Adrenal gland (tissue), 12 donors: Measurements from ENCODE around the gene NEU4. TPM values are rescaled to one million over a fixed set of nuclear protein-coding genes. Genes with fewer than 3 reads are reported as not detected.
A peak's percentile ranks its signal among the peaks of the same experiment; 100 is the strongest.
"Not testable (repeated sequence)": the region's sequence is repeated elsewhere in the genome, so short reads cannot be mapped to it uniquely, and the experiment has no call there.

Experiments
- DNase-seq, 7 donors: peaks; one replicate each; pipeline ENCODE4 v3.0.0-alpha.2; 2019 to 2020
- H3K27ac ChIP-seq, 5 donors: fragments of 200-600 bp; sonication (generic) in 4 of 5; 1 replicate in 3 of 5; 2 replicates in 2 of 5; pipeline versions ENCODE4 v1.5.1 to v1.8.0; 2016 to 2020; ENCODE audit warnings: mild to moderate bottlenecking in 1 of 5
- H3K27me3 ChIP-seq: fragments of 200-600 bp; 2 replicates; pipeline ENCODE4 v1.8.0; 2021
- H3K36me3 ChIP-seq, 2 donors: fragments of 200-600 bp; replicated peaks in 1 of 2; 1 replicate in 1 of 2; 2 replicates in 1 of 2; pipeline versions ENCODE4 v1.5.1 to v1.8.0; 2018 to 2022
- H3K4me1 ChIP-seq, 2 donors: fragments of 200-600 bp; replicated peaks in 1 of 2; 1 replicate in 1 of 2; 2 replicates in 1 of 2; pipeline versions ENCODE4 v1.5.1 to v1.8.0; 2018 to 2021
- H3K4me3 ChIP-seq, 4 donors: fragments of 200-600 bp; sonication (generic) in 3 of 4; one replicate each; pipeline ENCODE4 v1.5.1; 2016 to 2018
- H3K9me3 ChIP-seq, 3 donors: fragments of 200-600 bp; sonication (generic) in 1 of 3; replicated peaks in 1 of 3; 1 replicate in 2 of 3; 2 replicates in 1 of 3; pipeline versions ENCODE4 v1.5.1 to v1.8.0; 2016 to 2021
- POLR2A ChIP-seq, 2 donors: fragments of 450-650 bp; IDR thresholded peaks; one replicate each; pipeline ENCODE4 v1.6.1; 2017; ENCODE audit warnings: antibody characterized with exemption in 2 of 2, mild to moderate bottlenecking in 2 of 2, moderate library complexity in 1 of 2
- WGBS, 4 donors: extraction: QIAGEN DNeasy Blood & Tissue Kit in 2 of 4; methylation state at CpG; one replicate each; pipeline versions ENCODE4 v1.1.5 to v1.1.7; 2013 to 2017; 5-methylcytosine and 5-hydroxymethylcytosine counted together
- intact Hi-C, 2 donors: fragments of 100-400 bp; cut with DNase I; formaldehyde crosslinking; loops; one replicate each; pipeline versions ENCODE4 v1.14.1 to v1.15.0; 2022 to 2023
- polyA plus RNA-seq, 3 donors: library from polyadenylated mRNA; stranded (reverse); fragments of 200-250 nt in 2 of 3; fragments of 350-450 nt in 1 of 3; fragmentation: Illumina TruSeq in 1 of 3; extraction: RNeasy Lipid Tissue Mini Kit (QIAGEN cat#74804) in 1 of 3; gene quantifications; one replicate each; pipeline ENCODE4 v1.2.3, GENCODE V29; 2013 to 2014
- total RNA-seq, 9 donors: library from RNA; depleted of rRNA in 4 of 9; stranded (reverse); fragments of >200 nt in 4 of 9; fragments of 120-200 nt in 1 of 9; fragmentation: NEBNext Ultra II Directional in 1 of 9; extraction: Animal tissue kit (Norgen Biotek cat#: 25700) in 1 of 9; gene quantifications; one replicate each; pipeline versions ENCODE4 v1.1.0 to v1.2.4, GENCODE V29; 2013 to 2023
- TF ChIP-seq, protein P1 (sequence below), 6 experiments: fragments of 450-650 bp in 4 of 6; fragments of 200-600 bp in 2 of 6; sonication (generic) in 1 of 6; IDR thresholded peaks; 1 replicate in 5 of 6; 2 replicates in 1 of 6; pipeline versions ENCODE4 v1.5.1 to v1.8.0; 2016 to 2021; ENCODE audit warnings: antibody characterized with exemption in 6 of 6, mild to moderate bottlenecking in 2 of 6, moderate library complexity in 1 of 6
- donor health status: healthy with polysubstance abuse.
- donor health status: Bipolar disorder and iron deficiency.
- donor health status: DM: yes; HTN: yes; CAD: no.
- donor health status: DM: no; HTN: no; CAD: no.
- donor health status: DM: no; HTN: no; CAD: no.
- donor health status: DM: yes; HTN: yes; CAD: no.

The NEU4 gene
- total and polyA plus RNA-seq, 12 donors: 0.17 to 2.3 (median 0.37) TPM; not detected in 3

DNA sequence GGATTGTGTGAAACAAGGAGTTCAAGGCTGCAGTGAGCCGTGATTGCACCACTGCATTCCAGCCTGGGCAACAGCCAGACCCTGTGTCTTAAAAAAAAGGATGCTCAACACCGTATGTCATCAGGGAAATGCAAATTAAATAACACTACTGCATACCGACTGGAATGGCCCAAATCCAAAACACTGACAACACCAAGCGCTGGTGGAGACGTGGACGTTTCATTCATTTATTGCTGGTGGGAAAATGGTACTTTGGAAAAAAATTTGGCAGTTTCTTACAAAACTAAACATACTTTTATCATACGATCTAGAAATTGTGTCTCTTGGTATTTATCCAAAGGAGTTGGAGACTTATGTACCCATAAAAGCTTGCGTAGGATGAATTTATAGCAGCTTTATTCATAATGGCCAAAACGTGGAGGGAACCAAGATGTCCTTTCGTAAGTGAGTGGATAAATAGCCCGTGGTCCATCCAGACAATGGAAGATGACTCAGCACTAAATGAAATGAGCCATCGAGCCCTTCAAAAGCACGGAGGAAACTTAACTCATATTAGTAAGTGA lies 24.2 kb downstream of the NEU4 start:
- Histone ChIP-seq H3K4me1 (no peaks in the 10 kb centered on the region), H3K9me3 (no peaks in the 10 kb centered on the region), H3K36me3 (no peaks in the 10 kb centered on the region), H3K4me3 (no peak overlapping the region), H3K27ac (no peak overlapping the region), H3K27me3 (no peaks in the 10 kb centered on the region)
- peak in 3 of 7 donors; percentile 11 to 16 (median 11) for DNase-seq
- intact Hi-C loops: no loop called here
- WGBS, 4 donors: 51 to 53% (median 52%) methylated on average over 13 of the region's 13 CpGs
- TF ChIP-seq POLR2A (IDR thresholded peaks at IDR 0.05): no peak
- TF ChIP-seq, protein P1, sequence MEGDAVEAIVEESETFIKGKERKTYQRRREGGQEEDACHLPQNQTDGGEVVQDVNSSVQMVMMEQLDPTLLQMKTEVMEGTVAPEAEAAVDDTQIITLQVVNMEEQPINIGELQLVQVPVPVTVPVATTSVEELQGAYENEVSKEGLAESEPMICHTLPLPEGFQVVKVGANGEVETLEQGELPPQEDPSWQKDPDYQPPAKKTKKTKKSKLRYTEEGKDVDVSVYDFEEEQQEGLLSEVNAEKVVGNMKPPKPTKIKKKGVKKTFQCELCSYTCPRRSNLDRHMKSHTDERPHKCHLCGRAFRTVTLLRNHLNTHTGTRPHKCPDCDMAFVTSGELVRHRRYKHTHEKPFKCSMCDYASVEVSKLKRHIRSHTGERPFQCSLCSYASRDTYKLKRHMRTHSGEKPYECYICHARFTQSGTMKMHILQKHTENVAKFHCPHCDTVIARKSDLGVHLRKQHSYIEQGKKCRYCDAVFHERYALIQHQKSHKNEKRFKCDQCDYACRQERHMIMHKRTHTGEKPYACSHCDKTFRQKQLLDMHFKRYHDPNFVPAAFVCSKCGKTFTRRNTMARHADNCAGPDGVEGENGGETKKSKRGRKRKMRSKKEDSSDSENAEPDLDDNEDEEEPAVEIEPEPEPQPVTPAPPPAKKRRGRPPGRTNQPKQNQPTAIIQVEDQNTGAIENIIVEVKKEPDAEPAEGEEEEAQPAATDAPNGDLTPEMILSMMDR (IDR thresholded peaks at IDR 0.05): no peak

DNA sequence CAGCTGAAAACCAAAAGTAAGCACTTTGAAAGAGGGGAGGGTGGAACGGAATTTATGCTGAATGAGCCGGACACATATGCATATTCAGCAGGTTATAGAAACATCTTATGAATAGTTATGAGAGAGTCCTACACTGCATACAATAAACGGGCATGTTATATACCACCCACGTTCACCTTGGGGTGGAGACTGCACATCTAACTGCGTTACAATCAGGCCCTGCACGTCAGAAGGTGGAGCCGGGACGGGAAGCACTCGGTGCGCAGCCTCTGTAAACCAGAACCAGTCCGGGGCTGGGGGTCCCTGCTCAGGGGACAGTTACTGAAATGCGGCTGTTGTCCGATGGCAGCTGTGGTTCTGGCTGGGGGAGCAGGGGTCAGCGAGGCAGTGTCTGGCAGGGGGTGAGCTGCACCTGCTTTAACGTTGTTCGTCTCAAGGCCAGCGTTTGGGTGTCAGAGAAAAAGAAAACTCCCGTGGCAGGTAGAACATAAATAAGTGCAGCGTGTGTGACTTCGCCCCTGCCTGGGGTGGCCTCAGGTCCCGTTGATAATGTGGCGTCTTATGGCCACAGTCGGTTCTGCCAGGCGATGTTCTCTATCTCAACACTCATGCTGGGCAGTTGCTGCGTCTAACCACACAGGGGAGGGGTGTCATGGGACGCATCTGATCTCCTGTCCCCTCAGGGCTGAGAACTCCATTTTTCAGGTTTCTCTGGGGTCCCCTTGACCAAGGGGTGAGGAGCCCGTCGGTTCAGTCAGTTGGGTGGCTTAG lies 24.9 kb downstream of the NEU4 start:
- intact Hi-C loops, H3K27me3 ChIP-seq, H3K27ac ChIP-seq, H3K4me1 ChIP-seq, H3K36me3 ChIP-seq, H3K4me3 ChIP-seq, H3K9me3 ChIP-seq: not testable (repeated sequence)
- DNase-seq: peak in 1 of 7 donors; percentile 8
- 79 to 83% (median 80%) methylated on average over 10 to 28 of the region's 28 CpGs for WGBS, 4 donors

DNA sequence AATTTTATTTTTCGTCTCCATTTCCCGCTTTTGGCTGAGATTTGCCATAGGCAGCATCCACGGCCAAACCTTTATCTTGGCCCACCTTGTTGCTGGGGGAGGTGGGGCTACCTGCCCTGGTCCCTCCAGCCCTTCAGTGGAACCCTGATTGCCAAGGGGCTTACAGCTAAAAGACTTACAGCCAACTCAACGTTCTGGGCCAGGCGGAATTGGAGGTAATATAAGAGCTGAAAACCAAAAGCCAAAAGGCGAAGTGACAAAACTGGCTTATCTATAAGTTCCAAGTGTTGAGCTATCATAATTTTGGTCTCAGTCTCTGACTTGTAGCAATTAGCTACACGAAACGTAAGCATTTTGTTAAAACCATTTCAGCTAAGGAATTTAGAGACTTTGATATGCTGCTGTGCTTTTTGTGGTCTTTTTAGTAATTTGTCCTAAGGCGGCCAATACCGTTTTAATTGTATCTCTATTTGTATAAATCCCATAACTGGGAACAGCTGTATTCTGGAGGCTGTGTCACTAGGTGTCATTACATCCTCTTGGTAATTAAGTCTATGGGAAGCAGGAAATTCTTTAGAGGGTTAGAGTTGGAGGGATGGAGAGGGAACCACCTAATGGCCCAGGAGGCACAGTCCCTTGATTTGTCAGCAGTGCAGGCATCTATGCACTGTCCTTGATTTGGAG lies 25.7 kb downstream of the NEU4 start:
- WGBS, 4 donors: 82 to 92% (median 86%) methylated on average over 10 of the region's 10 CpGs
- no peak overlapping the region for H3K27ac ChIP-seq
- H3K4me3 ChIP-seq: no peak overlapping the region
- no peaks in the 10 kb centered on the region for H3K4me1 ChIP-seq
- no peaks in the 10 kb centered on the region for H3K27me3 ChIP-seq
- intact Hi-C loops: no loop called here
- TF ChIP-seq POLR2A (IDR thresholded peaks at IDR 0.05): no peak
- TF ChIP-seq, protein P1 (IDR thresholded peaks at IDR 0.05): no peak
- no peaks in the 10 kb centered on the region for H3K36me3 ChIP-seq
- H3K9me3 ChIP-seq: no peaks in the 10 kb centered on the region
- peak in 1 of 7 donors; percentile 4 for DNase-seq

DNA sequence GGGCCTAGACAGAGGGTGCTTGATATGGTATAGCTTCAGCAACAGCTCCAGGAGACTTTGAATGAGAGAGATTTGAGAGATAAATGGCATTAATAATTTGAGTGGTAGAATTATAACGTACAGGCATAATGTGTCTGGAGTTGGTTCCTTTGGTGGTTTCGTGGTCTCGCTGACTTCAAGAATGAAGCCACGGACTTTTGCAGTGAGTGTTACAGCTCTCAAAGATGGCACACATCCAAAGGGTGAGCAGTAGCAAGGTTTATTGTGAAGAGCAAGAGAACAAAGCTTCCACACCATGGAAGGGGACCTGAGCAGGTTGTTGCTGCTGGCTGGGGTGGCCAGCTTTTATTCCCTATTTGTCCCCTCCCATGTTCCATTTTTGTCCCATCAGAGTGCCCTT lies 26.6 kb downstream of the NEU4 start:
- DNase-seq: peak in 1 of 7 donors; percentile 6
- H3K9me3 ChIP-seq: no peaks in the 10 kb centered on the region
- no peaks in the 10 kb centered on the region for H3K36me3 ChIP-seq
- no peaks in the 10 kb centered on the region for H3K27me3 ChIP-seq
- intact Hi-C loops: no loop called here
- TF ChIP-seq, protein P1 (IDR thresholded peaks at IDR 0.05): no peak
- TF ChIP-seq POLR2A (IDR thresholded peaks at IDR 0.05): no peak
- no peak overlapping the region for H3K4me3 ChIP-seq
- no peaks in the 10 kb centered on the region for H3K4me1 ChIP-seq
- no peak overlapping the region for H3K27ac ChIP-seq
- 61 to 72% (median 68%) methylated on average over 4 of the region's 4 CpGs for WGBS, 4 donors
